Parathyroid adenoma (tissue), 2 donors: ENCODE measurements around the gene C1R.
"Not testable (repeated sequence)": the region's sequence is repeated elsewhere in the genome, so short reads cannot be mapped to it uniquely, and the experiment has no call there.

ENCODE experiments used
- H2AFZ ChIP-seq: fragments of 300-600 bp; sonication (generic); one replicate; pipeline ENCODE4 v1.7.0; 2017; ENCODE audit warnings: antibody characterized with exemption, mild to moderate bottlenecking
- H3K27ac ChIP-seq: fragments of 300-600 bp; sonication (generic); one replicate; pipeline ENCODE4 v1.7.0; 2017
- H3K27me3 ChIP-seq: fragments of 300-600 bp; sonication (generic); one replicate; pipeline ENCODE4 v1.7.0; 2017; ENCODE audit warnings: low read length; ENCODE audit not compliant: control insufficient read depth, insufficient read depth
- H3K36me3 ChIP-seq: fragments of 300-600 bp; sonication (generic); one replicate; pipeline ENCODE4 v1.7.0; 2017; ENCODE audit warnings: low read length; ENCODE audit not compliant: control insufficient read depth, insufficient read depth
- H3K4me1 ChIP-seq: fragments of 300-600 bp; sonication (generic); one replicate; pipeline ENCODE4 v1.7.0; 2017; ENCODE audit warnings: control low read depth
- H3K4me2 ChIP-seq: fragments of 300-600 bp; sonication (generic); one replicate; pipeline ENCODE4 v1.7.0; 2017; ENCODE audit warnings: low read length
- H3K4me3 ChIP-seq: fragments of 300-600 bp; sonication (generic); one replicate; pipeline ENCODE4 v1.7.0; 2017; ENCODE audit warnings: low read depth, low read length
- H3K79me2 ChIP-seq: fragments of 300-600 bp; sonication (generic); one replicate; pipeline ENCODE4 v1.7.0; 2017; ENCODE audit warnings: control low read depth
- H3K9ac ChIP-seq: fragments of 300-600 bp; sonication (generic); one replicate; pipeline ENCODE4 v1.7.0; 2017; ENCODE audit warnings: mild to moderate bottlenecking
- H3K9me3 ChIP-seq: fragments of 300-600 bp; sonication (generic); one replicate; pipeline ENCODE4 v1.7.0; 2017; ENCODE audit warnings: low read length; ENCODE audit not compliant: control insufficient read depth
- CTCF ChIP-seq: fragments of 300-600 bp; sonication (generic); IDR thresholded peaks from one replicate; pipeline ENCODE4 v1.7.0; 2017; ENCODE audit warnings: antibody characterized with exemption, mild to moderate bottlenecking
- donor health status: primary hyperparathyroidism.

C1R gene

DNA sequence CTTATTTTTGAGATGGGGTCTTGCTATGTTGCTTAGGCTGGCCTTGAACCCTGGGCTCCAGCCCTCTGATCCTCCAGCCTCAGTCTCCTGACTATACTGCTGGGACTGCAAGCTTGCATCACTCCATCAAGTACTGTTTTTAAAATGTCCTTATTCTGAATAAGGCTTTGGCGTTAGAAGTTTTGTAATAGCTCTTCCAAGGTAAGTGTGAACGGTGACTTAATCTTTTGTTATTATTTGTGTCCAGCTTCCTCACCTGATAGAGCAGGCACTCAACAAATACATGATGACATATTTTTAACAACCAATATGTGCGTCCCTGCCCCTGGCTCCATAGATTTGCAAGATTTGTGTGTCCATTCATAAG is 15.4 kb upstream of the C1R start:
- no peak overlapping the region for H3K9ac ChIP-seq
- H2AFZ ChIP-seq = peak overlapping the region; percentile 97
- no peak for TF ChIP-seq CTCF
- no peaks in the 10 kb centered on the region for H3K36me3 ChIP-seq
- peaks cover 2% of the 10 kb centered on the region for H3K9me3 ChIP-seq
- peaks cover 4% of the 10 kb centered on the region for H3K4me1 ChIP-seq
- H3K4me2 ChIP-seq = peak overlapping the region; percentile 97
- H3K4me3 ChIP-seq = peak overlapping the region; percentile 71
- H3K27ac ChIP-seq = peak overlapping the region; percentile 91
- peaks cover 4% of the 10 kb centered on the region for H3K79me2 ChIP-seq
- H3K27me3 ChIP-seq = no peaks in the 10 kb centered on the region

- not testable (repeated sequence) for H3K36me3 ChIP-seq, H3K4me3 ChIP-seq, H3K9me3 ChIP-seq, H2AFZ ChIP-seq, H3K9ac ChIP-seq, H3K79me2 ChIP-seq, H3K27me3 ChIP-seq, H3K4me1 ChIP-seq, H3K4me2 ChIP-seq, H3K27ac ChIP-seq
Observed at GRCh38 chr12:7107181-7107580, 14.9 kb upstream of the C1R start.

GRCh38 chr12:7106082-7106481 is 13.8 kb upstream of the C1R start:
- no peak for TF ChIP-seq CTCF
- Histone ChIP-seq H3K9me3 (peaks cover 2% of the 10 kb centered on the region), H3K79me2 (peaks cover 4% of the 10 kb centered on the region), H3K27ac (no peak overlapping the region), H3K36me3 (no peaks in the 10 kb centered on the region), H3K9ac (no peak overlapping the region), H3K4me1 (peaks cover 4% of the 10 kb centered on the region), H3K27me3 (no peaks in the 10 kb centered on the region), H3K4me2 (no peak overlapping the region), H2AFZ (no peak overlapping the region), H3K4me3 (no peak overlapping the region)

GRCh38 chr12:7103837-7104584 is 11.8 kb upstream of the C1R start:
- H3K4me2 ChIP-seq = no peak overlapping the region
- H3K27me3 ChIP-seq = no peaks in the 10 kb centered on the region
- H2AFZ ChIP-seq = no peak overlapping the region

GRCh38 chr12:7102582-7102981 is 10.3 kb upstream of the C1R start:
- Histone ChIP-seq H3K9me3 (peaks cover 2% of the 10 kb centered on the region), H3K4me1 (no peaks in the 10 kb centered on the region), H3K9ac (no peak overlapping the region), H3K27ac (no peak overlapping the region), H3K36me3 (no peaks in the 10 kb centered on the region), H3K79me2 (peaks cover 4% of the 10 kb centered on the region), H3K27me3 (no peaks in the 10 kb centered on the region), H2AFZ (no peak overlapping the region), H3K4me3 (no peak overlapping the region), H3K4me2 (no peak overlapping the region)
- no peak for TF ChIP-seq CTCF

More at GRCh38 chr12:7103837-7104584, 11.8 kb upstream of the C1R start:
- Histone ChIP-seq H3K79me2 (peaks cover 4% of the 10 kb centered on the region), H3K36me3 (no peaks in the 10 kb centered on the region), H3K27ac (no peak overlapping the region), H3K9ac (no peak overlapping the region), H3K4me1 (no peaks in the 10 kb centered on the region), H3K9me3 (peaks cover 2% of the 10 kb centered on the region), H3K4me3 (no peak overlapping the region)
- no peak for TF ChIP-seq CTCF
